PC-3 (cell line): ENCODE measurements around the gene HTR2A. TPM values are rescaled to one million over a fixed set of nuclear protein-coding genes. Genes with fewer than 3 reads are reported as not detected.

Source experiments
- ATAC-seq: fragments of 200-7000 bp; cut with Tn5 transposase; 2 replicates; pipeline ENCODE4 v1.9.1; 2020; ENCODE audit warnings: mild to moderate bottlenecking, moderate library complexity
- Bru-seq: library from RNA; stranded (reverse); fragments of 400-500 nt; gene quantifications from one replicate; lab custom pipeline; 2021; lab: Mats Ljungman, UMichigan
- BruChase-seq, 2 experiments: library from RNA; stranded (reverse); fragments of 400-500 nt; gene quantifications; one replicate each; lab custom pipeline; 2021; lab: Mats Ljungman, UMichigan
- BruUV-seq: library from RNA; stranded (reverse); fragments of 400-500 nt; replicated peaks from 2 replicates; lab custom pipeline; 2021; lab: Mats Ljungman, UMichigan
- CTCF ChIA-PET: fragments of 300-600 bp; sonication (Branson Sonifier 250); formaldehyde crosslinking; loops from one replicate; lab custom pipeline; 2022; ENCODE audit warnings: antibody characterized with exemption; lab: Charles Lee
- POLR2A ChIA-PET: fragments of 300-600 bp; sonication (Branson Sonifier 250); formaldehyde crosslinking; loops from one replicate; lab custom pipeline; 2022; ENCODE audit warnings: antibody characterized with exemption; ENCODE audit not compliant: unreplicated experiment; lab: Charles Lee
- DNase-seq: peaks from one replicate; pipeline ENCODE4 v3.0.0-alpha.2; 2015
- H2AFZ ChIP-seq: fragments of 300-600 bp; sonication (generic); 2 replicates; pipeline ENCODE4 v1.6.0; 2016; ENCODE audit warnings: antibody characterized with exemption, low read length
- H3F3A ChIP-seq: fragments of 300-600 bp; sonication (generic); one replicate; pipeline ENCODE4 v1.6.0; 2017; ENCODE audit warnings: antibody characterized with exemption, low read length, control low read depth, mild to moderate bottlenecking; ENCODE audit not compliant: unreplicated experiment
- H3K27ac ChIP-seq: fragments of 300-600 bp; sonication (generic); 2 replicates; pipeline ENCODE4 v1.5.1; 2016; ENCODE audit warnings: mild to moderate bottlenecking, low read length
- H3K27me3 ChIP-seq: fragments of 300-600 bp; sonication (generic); 2 replicates; pipeline ENCODE4 v1.6.1; 2016; ENCODE audit warnings: low read length, mixed read lengths
- H3K36me3 ChIP-seq: fragments of 300-600 bp; sonication (generic); 2 replicates; pipeline ENCODE4 v1.6.1; 2016; ENCODE audit warnings: low read depth, mixed run types, low read length, mixed read lengths
- H3K4me1 ChIP-seq: fragments of 300-600 bp; sonication (generic); 2 replicates; pipeline ENCODE4 v1.5.1; 2016; ENCODE audit warnings: low read length; ENCODE audit not compliant: insufficient read depth
- H3K4me2 ChIP-seq: fragments of 300-600 bp; sonication (generic); 2 replicates; pipeline ENCODE4 v1.6.0; 2016; ENCODE audit warnings: low read length
- H3K4me3 ChIP-seq: fragments of 300-600 bp; sonication (generic); 2 replicates; pipeline ENCODE4 v1.5.1; 2016; ENCODE audit warnings: mild to moderate bottlenecking, low read length, mixed read lengths
- H3K79me2 ChIP-seq: fragments of 300-600 bp; sonication (generic); 2 replicates; pipeline ENCODE4 v1.6.1; 2017; ENCODE audit warnings: low read length, mixed read lengths
- H3K9ac ChIP-seq: fragments of 300-600 bp; sonication (generic); 2 replicates; pipeline ENCODE4 v1.6.0; 2016; ENCODE audit warnings: mild to moderate bottlenecking, low read length
- H3K9me2 ChIP-seq: fragments of 300-600 bp; sonication (generic); replicated peaks from 2 replicates; pipeline ENCODE4 v1.6.1; 2016; ENCODE audit warnings: mixed run types, low read length, mixed read lengths
- H3K9me3 ChIP-seq: fragments of 300-600 bp; sonication (generic); 2 replicates; pipeline ENCODE4 v1.6.1; 2016; ENCODE audit warnings: low read length, mixed read lengths
- H4K20me1 ChIP-seq: fragments of 300-600 bp; sonication (generic); 2 replicates; pipeline ENCODE4 v1.6.1; 2016; ENCODE audit warnings: low read length, mixed read lengths
- CTCF ChIP-seq: fragments of 300-600 bp; sonication (generic); conservative IDR thresholded peaks from 2 replicates; pipeline ENCODE4 v1.5.1; 2017; ENCODE audit warnings: antibody characterized with exemption, low read depth, mild to moderate bottlenecking, low read length
- EZH2 ChIP-seq: fragments of 300-600 bp; sonication (generic); IDR thresholded peaks from one replicate; pipeline ENCODE4 v1.6.1; 2017; ENCODE audit warnings: antibody characterized with exemption, mild to moderate bottlenecking, low read length; ENCODE audit not compliant: unreplicated experiment
- EZH2phosphoT487 ChIP-seq: fragments of 300-600 bp; sonication (generic); IDR thresholded peaks from 2 replicates; pipeline ENCODE4 v1.6.1; 2018; ENCODE audit warnings: mild to moderate bottlenecking, antibody characterized with exemption, low read length, borderline replicate concordance
- intact Hi-C: fragments of 100-400 bp; cut with micrococcal nuclease; formaldehyde crosslinking; loops from 2 replicates; pipeline ENCODE4 v1.9.0; 2023
- long read RNA-seq: library from polyadenylated mRNA; unstranded; transcript quantifications from one replicate; pipeline ENCODE4 v2.0.0, GENCODE V29; 2021; ENCODE audit not compliant: unreplicated experiment
- total RNA-seq: library from RNA; depleted of rRNA; stranded (reverse); fragments of >200 nt; gene quantifications from 2 replicates; pipeline ENCODE4 v1.2.3, GENCODE V29; 2014; rRNA removed

Gene HTR2A
- total RNA-seq: 0.04 TPM in 1 of 2 replicates, not detected in the other
- percentile 8 among the genes with signal in this experiment for Bru-seq, nascent RNA
- BruChase-seq, experiment 1, labeled RNA remaining after a 6-hour chase: percentile 1 among the genes with signal in this experiment
- percentile 4 among the genes with signal in this experiment for BruChase-seq, experiment 2, labeled RNA remaining after a 2-hour chase
- long read RNA-seq: 0 reads

GRCh38 chr13:46896341-46897137, at the start of gene HTR2A:
Gene HTR2A, minus strand, starts transcription at chr13:46897053. Its CDS starts 1,147 bp downstream, at chr13:46895906.
- Histone ChIP-seq H3K36me3 (no peaks in the 10 kb centered on the region), H3K4me2 (peak within 1 kb of the TSS; percentile 91), H3K4me3 (peak within 1 kb of the TSS; percentile 68), H3K9ac (no peak within 1 kb of the TSS), H3K27me3 (no peaks in the 10 kb centered on the region), H4K20me1 (no peaks in the 10 kb centered on the region), H3K9me3 (no peaks in the 10 kb centered on the region), H3K4me1 (peaks cover 20% of the 10 kb centered on the region), H3K79me2 (no peaks in the 10 kb centered on the region), H2AFZ (peak within 1 kb of the TSS; percentile 91), H3F3A (peaks cover 4% of the 10 kb centered on the region), H3K9me2 (no peaks in the 10 kb centered on the region), H3K27ac (no peak within 1 kb of the TSS)
- CTCF ChIA-PET: interaction anchor here (1.0 kb wide), 1 partner anchor 96 kb away, joined by 3 read pairs; no protein-coding TSS in a partner anchor
- DNase-seq (peak; percentile 18), ATAC-seq (peak; percentile 36)
- POLR2A ChIA-PET: interaction anchor here (0.6 to 0.7 kb wide), 2 partner anchors 603 to 1262 kb away, joined by 3 to 4 read pairs; no protein-coding TSS in a partner anchor
- BruUV-seq: no TSS peak
- TF ChIP-seq EZH2phosphoT487: no peak
- TF ChIP-seq CTCF: no peak
- TF ChIP-seq EZH2: no peak
- intact Hi-C loops: loop anchor here (5.0 kb wide), 1 partner anchor 701 kb away; no protein-coding TSS in a partner anchor

GRCh38 chr13:46936525-46936924, 39.7 kb upstream of the HTR2A start:
- Histone ChIP-seq H4K20me1 (no peaks in the 10 kb centered on the region), H3K27me3 (no peaks in the 10 kb centered on the region), H3K36me3 (no peaks in the 10 kb centered on the region), H3K27ac (no peak overlapping the region), H3K9me2 (no peaks in the 10 kb centered on the region), H2AFZ (no peak overlapping the region), H3K4me1 (no peaks in the 10 kb centered on the region; the same call in 1 of the 2 replicates), H3K9ac (no peak overlapping the region), H3K79me2 (no peaks in the 10 kb centered on the region), H3K4me3 (no peak overlapping the region), H3K9me3 (no peaks in the 10 kb centered on the region), H3K4me2 (no peak overlapping the region), H3F3A (no peaks in the 10 kb centered on the region)
- intact Hi-C loops: no loop called here
- no TSS peak for BruUV-seq
- ATAC-seq (no peak), DNase-seq (no peak)
- POLR2A ChIA-PET: no interaction called here
- CTCF ChIA-PET: no interaction called here
- TF ChIP-seq EZH2 (no peak), CTCF (no peak), EZH2phosphoT487 (no peak)
